Loucy (cell line): ENCODE results near the gene TBR1.

Experiments
- H2AFZ ChIP-seq: fragments of 200-600 bp; sonication (generic); 2 replicates; pipeline ENCODE4 v1.6.0; 2016; ENCODE audit warnings: antibody characterized with exemption, mild to moderate bottlenecking, low read length, moderate library complexity
- H3F3A ChIP-seq: fragments of 200-600 bp; 2 replicates; pipeline ENCODE4 v1.6.0; 2016; ENCODE audit warnings: antibody characterized with exemption, low read depth, mild to moderate bottlenecking
- H3K27me3 ChIP-seq: fragments of 200-600 bp; sonication (generic); 2 replicates; pipeline ENCODE4 v1.6.1; 2014; ENCODE audit warnings: low read length, mild to moderate bottlenecking; ENCODE audit not compliant: insufficient read depth, poor library complexity, severe bottlenecking
- H3K36me3 ChIP-seq: fragments of 200-600 bp; sonication (generic); 2 replicates; pipeline ENCODE4 v1.6.1; 2016; ENCODE audit warnings: low read length; ENCODE audit not compliant: insufficient read depth
- H3K4me1 ChIP-seq: fragments of 200-600 bp; sonication (generic); 2 replicates; pipeline ENCODE4 v1.5.1; 2014; ENCODE audit warnings: low read length, mild to moderate bottlenecking; ENCODE audit not compliant: insufficient read depth, poor library complexity, severe bottlenecking
- H3K4me2 ChIP-seq: fragments of 200-600 bp; sonication (generic); 2 replicates; pipeline ENCODE4 v1.6.0; 2014; ENCODE audit warnings: antibody characterized with exemption, low read length, low read depth, mild to moderate bottlenecking; ENCODE audit not compliant: poor library complexity, severe bottlenecking
- H3K4me3 ChIP-seq: fragments of 200-600 bp; sonication (generic); 2 replicates; pipeline ENCODE4 v1.5.1; 2014; ENCODE audit warnings: low read length, mild to moderate bottlenecking, mixed read lengths; ENCODE audit not compliant: poor library complexity, severe bottlenecking
- H3K79me2 ChIP-seq: fragments of 200-600 bp; sonication (generic); 2 replicates; pipeline ENCODE4 v1.6.1; 2014; ENCODE audit warnings: low read length; ENCODE audit not compliant: insufficient read depth
- H3K9ac ChIP-seq: fragments of 200-600 bp; sonication (generic); 2 replicates; pipeline ENCODE4 v1.6.0; 2014; ENCODE audit warnings: mild to moderate bottlenecking, low read depth, low read length, moderate library complexity; ENCODE audit not compliant: poor library complexity, severe bottlenecking
- H3K9me2 ChIP-seq: fragments of 200-600 bp; sonication (generic); replicated peaks from 2 replicates; pipeline ENCODE4 v1.6.1; 2016; ENCODE audit warnings: low read depth, low read length, mixed read lengths
- H3K9me3 ChIP-seq: fragments of 200-600 bp; sonication (generic); 2 replicates; pipeline ENCODE4 v1.6.1; 2014; ENCODE audit warnings: mild to moderate bottlenecking, antibody characterized with exemption, low read length, low read depth; ENCODE audit not compliant: insufficient read depth
- H4K20me1 ChIP-seq: fragments of 200-600 bp; sonication (generic); 2 replicates; pipeline ENCODE4 v1.6.0; 2014; ENCODE audit warnings: antibody characterized with exemption, low read length, mild to moderate bottlenecking; ENCODE audit not compliant: insufficient read depth, poor library complexity, severe bottlenecking
- EZH2phosphoT487 ChIP-seq: fragments of 200-600 bp; IDR thresholded peaks from 2 replicates; pipeline ENCODE4 v1.6.1; 2018; ENCODE audit warnings: antibody characterized with exemption, mild to moderate bottlenecking, moderate library complexity, borderline replicate concordance
- TF ChIP-seq, protein P1 (sequence below): fragments of 200-600 bp; sonication (generic); conservative IDR thresholded peaks from 2 replicates; pipeline ENCODE4 v1.5.1; 2014; ENCODE audit warnings: mild to moderate bottlenecking, antibody characterized with exemption, low read length

The TBR1 gene

DNA sequence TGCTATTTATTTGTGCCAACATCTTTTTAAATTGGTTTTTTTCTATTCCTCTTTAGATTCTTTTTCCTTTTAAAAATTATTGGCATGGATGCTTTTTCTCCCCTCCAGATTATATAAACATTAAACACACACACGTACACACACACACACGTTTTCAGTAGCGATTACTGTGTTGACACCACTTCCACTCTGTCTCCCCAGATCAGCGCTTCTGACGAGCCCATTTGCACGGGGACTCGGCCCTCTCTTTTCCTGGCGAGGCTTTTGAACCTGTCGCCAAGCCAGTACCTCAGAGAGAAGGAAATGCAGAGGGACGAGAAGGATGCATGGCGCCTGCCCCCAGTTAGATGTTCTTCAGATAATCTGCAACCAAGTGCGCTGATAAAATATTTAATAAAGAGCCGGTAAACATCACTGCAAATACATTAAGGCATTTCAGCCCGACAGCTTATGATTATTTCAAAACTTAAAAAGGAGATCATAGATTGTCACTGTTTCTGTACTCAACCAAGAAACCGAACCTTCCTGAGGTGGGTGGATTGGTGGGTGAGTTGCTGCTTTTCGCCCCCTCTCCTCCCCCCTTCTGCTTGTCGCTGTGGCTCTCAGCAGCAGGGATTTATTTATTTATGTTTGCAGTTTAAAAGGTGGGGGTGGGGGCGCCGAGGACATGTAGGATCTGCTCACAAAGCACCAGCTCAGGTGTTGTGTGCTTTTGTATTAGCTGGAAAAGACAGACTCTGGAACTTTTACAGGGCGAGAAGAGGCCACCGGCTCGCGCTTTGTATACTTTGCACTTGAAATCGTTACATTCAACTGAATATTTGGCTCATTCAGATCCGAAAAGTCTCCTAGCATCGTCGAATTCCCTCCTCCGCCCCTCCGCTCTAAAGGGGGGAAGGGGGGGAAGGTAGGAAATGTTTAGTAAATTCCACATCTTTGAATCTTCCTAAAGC lies 787 bp upstream of the TBR1 start:
- Histone ChIP-seq H3F3A (no peaks in the 10 kb centered on the region), H3K4me1 (peaks cover under 1% of the 10 kb centered on the region), H2AFZ (no peak overlapping the region), H3K79me2 (no peaks in the 10 kb centered on the region), H3K9me2 (no peaks in the 10 kb centered on the region), H3K4me2 (no peak overlapping the region), H3K9ac (no peak overlapping the region), H4K20me1 (no peaks in the 10 kb centered on the region), H3K4me3 (no peak overlapping the region), H3K36me3 (peaks cover 8% of the 10 kb centered on the region; the same call in 1 of the 2 replicates), H3K9me3 (no peaks in the 10 kb centered on the region), H3K27me3 (no peaks in the 10 kb centered on the region)
- no peak for TF ChIP-seq EZH2phosphoT487
- TF ChIP-seq, protein P1, sequence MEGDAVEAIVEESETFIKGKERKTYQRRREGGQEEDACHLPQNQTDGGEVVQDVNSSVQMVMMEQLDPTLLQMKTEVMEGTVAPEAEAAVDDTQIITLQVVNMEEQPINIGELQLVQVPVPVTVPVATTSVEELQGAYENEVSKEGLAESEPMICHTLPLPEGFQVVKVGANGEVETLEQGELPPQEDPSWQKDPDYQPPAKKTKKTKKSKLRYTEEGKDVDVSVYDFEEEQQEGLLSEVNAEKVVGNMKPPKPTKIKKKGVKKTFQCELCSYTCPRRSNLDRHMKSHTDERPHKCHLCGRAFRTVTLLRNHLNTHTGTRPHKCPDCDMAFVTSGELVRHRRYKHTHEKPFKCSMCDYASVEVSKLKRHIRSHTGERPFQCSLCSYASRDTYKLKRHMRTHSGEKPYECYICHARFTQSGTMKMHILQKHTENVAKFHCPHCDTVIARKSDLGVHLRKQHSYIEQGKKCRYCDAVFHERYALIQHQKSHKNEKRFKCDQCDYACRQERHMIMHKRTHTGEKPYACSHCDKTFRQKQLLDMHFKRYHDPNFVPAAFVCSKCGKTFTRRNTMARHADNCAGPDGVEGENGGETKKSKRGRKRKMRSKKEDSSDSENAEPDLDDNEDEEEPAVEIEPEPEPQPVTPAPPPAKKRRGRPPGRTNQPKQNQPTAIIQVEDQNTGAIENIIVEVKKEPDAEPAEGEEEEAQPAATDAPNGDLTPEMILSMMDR: no peak

- H3K27me3 ChIP-seq: no peaks in the 10 kb centered on the region
- no peak overlapping the region for H3K4me2 ChIP-seq
- H3K4me3 ChIP-seq: no peak overlapping the region
Observed at GRCh38 chr2:161416708-161417437, 776 bp downstream of the TBR1 start.

GRCh38 chr2:161417438-161418274 lies 1.6 kb downstream of the TBR1 start:
- Histone ChIP-seq H3K79me2 (no peaks in the 10 kb centered on the region), H3K9me2 (no peaks in the 10 kb centered on the region), H4K20me1 (no peaks in the 10 kb centered on the region), H3K4me2 (no peak overlapping the region), H3K4me1 (peaks cover 5% of the 10 kb centered on the region), H3K27me3 (no peaks in the 10 kb centered on the region), H3K9me3 (no peaks in the 10 kb centered on the region), H3K4me3 (no peak overlapping the region), H3F3A (no peaks in the 10 kb centered on the region), H3K9ac (no peak overlapping the region), H2AFZ (no peak overlapping the region), H3K36me3 (no peaks in the 10 kb centered on the region)
- TF ChIP-seq, protein P1: no peak
- TF ChIP-seq EZH2phosphoT487: no peak

More at GRCh38 chr2:161416708-161417437, 776 bp downstream of the TBR1 start:
- Histone ChIP-seq H3K79me2 (no peaks in the 10 kb centered on the region), H3F3A (no peaks in the 10 kb centered on the region), H3K9ac (no peak overlapping the region), H3K36me3 (peaks cover under 1% of the 10 kb centered on the region; the same call in 1 of the 2 replicates), H2AFZ (no peak overlapping the region), H3K9me3 (no peaks in the 10 kb centered on the region), H4K20me1 (no peaks in the 10 kb centered on the region), H3K4me1 (peaks cover 5% of the 10 kb centered on the region), H3K9me2 (no peaks in the 10 kb centered on the region)
- TF ChIP-seq, protein P1: no peak
- TF ChIP-seq EZH2phosphoT487: no peak
